ENCODE data around the gene GDPD4.

Gene GDPD4

GRCh38 chr11:77209663-77210062 is 91.8 kb downstream of the GDPD4 start:
- no peak for DNase-seq (ENCODE audit: insufficient read length, low spot score)
- FAIRE-seq, result no peak
- no peak for TF ChIP-seq POLR2A (IDR thresholded peaks at IDR 0.05; ENCODE audit: low read depth, low read length)

- DNase-seq (ENCODE audit: insufficient read length, low spot score) (no peak), FAIRE-seq (no peak)
- TF ChIP-seq POLR2A (IDR thresholded peaks at IDR 0.05; ENCODE audit: low read depth, low read length), result no peak
Measured at GRCh38 chr11:77208535-77208934, 93.0 kb downstream of the GDPD4 start.

GRCh38 chr11:77207618-77208313 is 93.7 kb downstream of the GDPD4 start:
- TF ChIP-seq POLR2A (IDR thresholded peaks at IDR 0.05; ENCODE audit: low read depth, low read length), result no peak
- DNase-seq (ENCODE audit: insufficient read length, low spot score) (no peak), FAIRE-seq (no peak)

GRCh38 chr11:77207019-77207485 is 94.4 kb downstream of the GDPD4 start:
- no peak for TF ChIP-seq POLR2A (IDR thresholded peaks at IDR 0.05; ENCODE audit: low read depth, low read length)
- DNase-seq (ENCODE audit: insufficient read length, low spot score), result no peak
- FAIRE-seq, result no peak

- FAIRE-seq, result no peak
- no peak for TF ChIP-seq POLR2A (IDR thresholded peaks at IDR 0.05; ENCODE audit: low read depth, low read length)
- no peak for DNase-seq (ENCODE audit: insufficient read length, low spot score)
Measured at GRCh38 chr11:77206264-77207018, 95.0 kb downstream of the GDPD4 start.

- no peak for DNase-seq (ENCODE audit: insufficient read length, low spot score)
- no peak for TF ChIP-seq POLR2A (IDR thresholded peaks at IDR 0.05; ENCODE audit: low read depth, low read length)
- FAIRE-seq, result no peak
Measured at GRCh38 chr11:77205467-77206263, 95.8 kb downstream of the GDPD4 start.

GRCh38 chr11:77204754-77205466 is 96.6 kb downstream of the GDPD4 start:
- DNase-seq (ENCODE audit: insufficient read length, low spot score) (no peak), FAIRE-seq (no peak)
- TF ChIP-seq POLR2A (IDR thresholded peaks at IDR 0.05; ENCODE audit: low read depth, low read length), result no peak

- TF ChIP-seq POLR2A (IDR thresholded peaks at IDR 0.05; ENCODE audit: low read depth, low read length), result no peak
- FAIRE-seq (no peak), DNase-seq (ENCODE audit: insufficient read length, low spot score) (no peak)
Measured at GRCh38 chr11:77203901-77204753, 97.4 kb downstream of the GDPD4 start.

GRCh38 chr11:77202941-77203900 is 98.3 kb downstream of the GDPD4 start:
- no peak for DNase-seq (ENCODE audit: insufficient read length, low spot score)
- no peak for FAIRE-seq

GRCh38 chr11:77201991-77202841 is 99.3 kb downstream of the GDPD4 start:
- FAIRE-seq, result no peak
- DNase-seq (ENCODE audit: insufficient read length, low spot score), result no peak
- TF ChIP-seq POLR2A (IDR thresholded peaks at IDR 0.05; ENCODE audit: low read depth, low read length), result no peak

More at GRCh38 chr11:77202941-77203900, 98.3 kb downstream of the GDPD4 start:
- TF ChIP-seq POLR2A (IDR thresholded peaks at IDR 0.05; ENCODE audit: low read depth, low read length), result no peak

- DNase-seq (ENCODE audit: insufficient read length, low spot score) (no peak), FAIRE-seq (no peak)
- TF ChIP-seq POLR2A (IDR thresholded peaks at IDR 0.05; ENCODE audit: low read depth, low read length), result no peak
Measured at GRCh38 chr11:77201370-77201769, 100.1 kb downstream of the GDPD4 start.
